Keratinocyte (primary cell): ENCODE measurements around the gene LDLRAD4. TPM values are rescaled to one million over a fixed set of nuclear protein-coding genes. Genes with fewer than 3 reads are reported as not detected.

Source experiments
- DNase-seq: peaks from one replicate; pipeline ENCODE4 v3.0.0-alpha.2; 2011; ENCODE audit warnings: low read depth, missing footprints, low spot score
- FAIRE-seq: peaks from 2 replicates; lab custom pipeline; 2011; peaks lifted over from hg19 to GRCh38; lab: Jason Lieb, UNC
- H2AFZ ChIP-seq: 2 replicates; pipeline ENCODE4 v1.6.0; 2012; ENCODE audit warnings: low read length, control low read depth, inconsistent platforms; ENCODE audit not compliant: control insufficient read depth
- H3K27ac ChIP-seq: 2 replicates; pipeline ENCODE4 v1.5.1; 2011; ENCODE audit warnings: low read length; ENCODE audit not compliant: control insufficient read depth, insufficient read depth
- H3K27me3 ChIP-seq: 3 replicates; pipeline ENCODE4 v1.6.0; 2011; ENCODE audit warnings: low read length; ENCODE audit not compliant: control insufficient read depth, insufficient read depth; ENCODE audit errors: extremely low read depth
- H3K36me3 ChIP-seq, 2 experiments: 2 replicates in 1 of 2; 3 replicates in 1 of 2; pipeline ENCODE4 v1.5.1; 2011; ENCODE audit warnings: low read length in 2 of 2, mild to moderate bottlenecking in 1 of 2; ENCODE audit not compliant: control insufficient read depth in 2 of 2, insufficient read depth in 2 of 2; ENCODE audit errors: extremely low read depth in 1 of 2
- H3K4me1 ChIP-seq: 3 replicates; pipeline ENCODE4 v1.5.1; 2011; ENCODE audit warnings: low read length; ENCODE audit not compliant: control insufficient read depth, insufficient read depth; ENCODE audit errors: extremely low read depth
- H3K4me2 ChIP-seq: 3 replicates; pipeline ENCODE4 v1.6.0; 2011; ENCODE audit warnings: low read depth, low read length; ENCODE audit not compliant: control insufficient read depth, insufficient read depth; ENCODE audit errors: extremely low read depth
- H3K4me3 ChIP-seq, 3 experiments: fragments of 200-600 bp in 1 of 3; sonication (generic) in 1 of 3; 2 replicates in 2 of 3; 3 replicates in 1 of 3; pipeline ENCODE4 v1.5.1; 2011 to 2016; ENCODE audit warnings: low read length in 3 of 3, mild to moderate bottlenecking in 3 of 3, control low read depth in 2 of 3, inconsistent platforms in 1 of 3, low read depth in 1 of 3, mixed read lengths in 1 of 3, mixed run types in 1 of 3, moderate library complexity in 1 of 3; ENCODE audit not compliant: control insufficient read depth in 2 of 3, insufficient read depth in 2 of 3; ENCODE audit errors: extremely low read depth in 1 of 3
- H3K79me2 ChIP-seq: 2 replicates; pipeline ENCODE4 v1.6.0; 2012; ENCODE audit warnings: low read length; ENCODE audit not compliant: control insufficient read depth, insufficient read depth
- H3K9ac ChIP-seq: 3 replicates; pipeline ENCODE4 v1.6.0; 2011; ENCODE audit warnings: low read length; ENCODE audit not compliant: control insufficient read depth, insufficient read depth; ENCODE audit errors: extremely low read depth
- H3K9me1 ChIP-seq: 3 replicates; pipeline ENCODE4 v1.6.0; 2011; ENCODE audit warnings: low read length; ENCODE audit not compliant: control insufficient read depth, insufficient read depth; ENCODE audit errors: extremely low read depth
- H3K9me3 ChIP-seq: 2 replicates; pipeline ENCODE4 v1.5.1; 2012; ENCODE audit warnings: low read depth, low read length; ENCODE audit not compliant: control insufficient read depth
- H4K20me1 ChIP-seq: 3 replicates; pipeline ENCODE4 v1.6.0; 2011; ENCODE audit warnings: low read length; ENCODE audit not compliant: control insufficient read depth, insufficient read depth; ENCODE audit errors: extremely low read depth
- CTCF ChIP-seq, 3 experiments: IDR thresholded peaks in 1 of 3; conservative IDR thresholded peaks in 1 of 3; optimal IDR thresholded peaks in 1 of 3; 2 replicates in 2 of 3; 3 replicates in 1 of 3; pipeline versions ENCODE3 to v1.5.1; 2011; ENCODE audit warnings: low read length in 3 of 3, mild to moderate bottlenecking in 3 of 3, moderate library complexity in 2 of 3, control low read depth in 1 of 3, inconsistent platforms in 1 of 3; ENCODE audit not compliant: insufficient read depth in 2 of 3; ENCODE audit errors: extremely low read depth in 1 of 3
- EZH2 ChIP-seq: IDR thresholded peaks from one replicate; pipeline ENCODE4 v1.6.1; 2012; ENCODE audit warnings: inconsistent platforms, mild to moderate bottlenecking, low read length, moderate library complexity
- dilution Hi-C: fragments of 300-500 bp; cut with MboI; formaldehyde crosslinking; loops from one replicate; pipeline ENCODE4 v1.7.0; 2020; ENCODE audit warnings: low sequenced_read_pairs; ENCODE audit not compliant: extremely low pct_ligation_motif_present
- polyA plus RNA-seq, 5 experiments: library from polyadenylated mRNA; depleted of rRNA in 3 of 5; stranded (reverse) in 3 of 5; stranded (forward) in 1 of 5; unstranded in 1 of 5; fragments of >200 nt; gene quantifications; 1 replicate in 1 of 5; 2 replicates in 3 of 5; 3 replicates in 1 of 5; pipeline versions ENCODE4 v1.2.1 to v1.2.3, GENCODE V29; 2011 to 2012; ENCODE audit warnings: missing spikeins in 2 of 5, low read depth in 1 of 5, low replicate concordance in 1 of 5

Gene LDLRAD4
- polyA plus RNA-seq, 1 donor (not counting 4 experiments of a cell fraction or from before 2014, with no cell fraction given), result not detected

GRCh38 chr18:13572148-13572547 lies 353.6 kb downstream of the LDLRAD4 start:
- H3K4me3 ChIP-seq, result no peak overlapping the region
- no peak overlapping the region for H3K27ac ChIP-seq
- H2AFZ ChIP-seq, result no peak overlapping the region
- TF ChIP-seq CTCF (optimal IDR thresholded peaks at IDR 0.05 in 1 of 3, IDR thresholded peaks at IDR 0.05 in 1 of 3, conservative IDR thresholded peaks at IDR 0.05 in 1 of 3; ENCODE audit: extremely low read depth in 1 of 3, insufficient read depth in 2 of 3, low read length in 3 of 3) (no peak), EZH2 (no peak)
- no peaks in the 10 kb centered on the region for H3K79me2 ChIP-seq
- H3K9me3 ChIP-seq, result no peaks in the 10 kb centered on the region
- dilution Hi-C loops, result no loop called here
- FAIRE-seq (no peak), DNase-seq (no peak)
- no peaks in the 10 kb centered on the region for H3K9me1 ChIP-seq
- no peaks in the 10 kb centered on the region for H3K27me3 ChIP-seq
- H3K9ac ChIP-seq, result no peak overlapping the region
- H3K4me2 ChIP-seq, result no peak overlapping the region
- no peaks in the 10 kb centered on the region for H3K4me1 ChIP-seq
- no peaks in the 10 kb centered on the region for H4K20me1 ChIP-seq
- no peaks in the 10 kb centered on the region for H3K36me3 ChIP-seq

GRCh38 chr18:13572721-13573120 lies 354.2 kb downstream of the LDLRAD4 start:
- Histone ChIP-seq H3K9ac (no peak overlapping the region), H3K36me3 (no peaks in the 10 kb centered on the region), H3K27me3 (no peaks in the 10 kb centered on the region), H3K4me3 (no peak overlapping the region), H3K9me3 (no peaks in the 10 kb centered on the region), H3K27ac (no peak overlapping the region), H3K4me2 (no peak overlapping the region), H2AFZ (no peak overlapping the region), H4K20me1 (no peaks in the 10 kb centered on the region), H3K79me2 (no peaks in the 10 kb centered on the region), H3K9me1 (no peaks in the 10 kb centered on the region), H3K4me1 (no peaks in the 10 kb centered on the region)
- DNase-seq (no peak), FAIRE-seq (no peak)
- TF ChIP-seq EZH2 (no peak), CTCF (optimal IDR thresholded peaks at IDR 0.05 in 1 of 3, IDR thresholded peaks at IDR 0.05 in 1 of 3, conservative IDR thresholded peaks at IDR 0.05 in 1 of 3; ENCODE audit: extremely low read depth in 1 of 3, insufficient read depth in 2 of 3, low read length in 3 of 3) (no peak)
- dilution Hi-C loops, result no loop called here
